Suprapubic skin (tissue), 4 donors: Measurements from ENCODE around the gene ERG. TPM values are rescaled to one million over a fixed set of nuclear protein-coding genes. Genes with fewer than 3 reads are reported as not detected.
A peak's percentile ranks its signal among the peaks of the same experiment; 100 is the strongest.

ENCODE experiments used
- DNase-seq, 2 donors: peaks; one replicate each; pipeline ENCODE4 v3.0.0-alpha.2; 2019; ENCODE audit warnings: low spot score in 2 of 2
- H3K27ac ChIP-seq: fragments of 200-600 bp; sonication (generic); one replicate; pipeline ENCODE4 v1.5.1; 2019
- H3K27me3 ChIP-seq: fragments of 200-600 bp; sonication (generic); one replicate; pipeline ENCODE4 v1.5.1; 2019
- H3K36me3 ChIP-seq: fragments of 200-600 bp; sonication (generic); one replicate; pipeline ENCODE4 v1.5.1; 2019
- H3K4me1 ChIP-seq: fragments of 200-600 bp; sonication (generic); one replicate; pipeline ENCODE4 v1.5.1; 2019
- H3K4me3 ChIP-seq: fragments of 200-600 bp; sonication (generic); one replicate; pipeline ENCODE4 v1.5.1; 2019; ENCODE audit warnings: mild to moderate bottlenecking
- H3K9me3 ChIP-seq: fragments of 200-600 bp; sonication (generic); one replicate; pipeline ENCODE4 v1.5.1; 2019
- CTCF ChIP-seq, 2 donors: fragments of 200-600 bp in 1 of 2; fragments of 450-650 bp in 1 of 2; sonication (generic) in 1 of 2; IDR thresholded peaks; one replicate each; pipeline ENCODE4 v1.5.1; 2016 to 2019; ENCODE audit warnings: antibody characterized with exemption in 2 of 2, mild to moderate bottlenecking in 1 of 2, moderate library complexity in 1 of 2
- EP300 ChIP-seq: sonication (generic); formaldehyde crosslinking; IDR thresholded peaks from one replicate; pipeline ENCODE4 v1.6.1; 2017; ENCODE audit warnings: antibody characterized with exemption
- POLR2A ChIP-seq, 2 donors: fragments of 450-650 bp; IDR thresholded peaks; one replicate each; pipeline ENCODE4 v1.6.1; 2017; ENCODE audit warnings: antibody characterized with exemption in 2 of 2, mild to moderate bottlenecking in 2 of 2, moderate library complexity in 2 of 2
- POLR2AphosphoS5 ChIP-seq, 3 donors: sonication (generic); formaldehyde crosslinking; IDR thresholded peaks; one replicate each; pipeline ENCODE4 v1.6.1; 2017; ENCODE audit warnings: antibody characterized with exemption in 3 of 3
- WGBS: methylation state at CpG from one replicate; pipeline ENCODE4 v1.1.5; 2018; 5-methylcytosine and 5-hydroxymethylcytosine counted together
- total RNA-seq, 4 donors: library from RNA; depleted of rRNA; stranded (reverse); fragments of >200 nt; gene quantifications; one replicate each; pipeline ENCODE4 v1.1.0, GENCODE V29; 2016

ERG gene
- total RNA-seq, 4 donors from 2014 or later: 3.3 to 10.1 (median 6.3) TPM

GRCh38 chr21:38475519-38475918 lies 22.8 kb downstream of the ERG start:
- 52% methylated on average over 6 of the region's 6 CpGs for WGBS
- no peak for DNase-seq
- no peak overlapping the region for H3K4me3 ChIP-seq
- no peaks in the 10 kb centered on the region for H3K36me3 ChIP-seq
- TF ChIP-seq POLR2AphosphoS5 (IDR thresholded peaks at IDR 0.05) (no peak), EP300 (no peak), CTCF (IDR thresholded peaks at IDR 0.05) (no peak), POLR2A (IDR thresholded peaks at IDR 0.05) (no peak)
- H3K27me3 ChIP-seq: peaks cover 18% of the 10 kb centered on the region
- no peaks in the 10 kb centered on the region for H3K9me3 ChIP-seq
- H3K27ac ChIP-seq: peak overlapping the region; percentile 60
- H3K4me1 ChIP-seq: peaks cover 12% of the 10 kb centered on the region

- H3K27ac ChIP-seq: peak overlapping the region; percentile 38
- no peak overlapping the region for H3K4me3 ChIP-seq
- H3K36me3 ChIP-seq: no peaks in the 10 kb centered on the region
- no peaks in the 10 kb centered on the region for H3K9me3 ChIP-seq
- H3K4me1 ChIP-seq: peaks cover 12% of the 10 kb centered on the region
- no peak for DNase-seq
- TF ChIP-seq POLR2A (IDR thresholded peaks at IDR 0.05) (no peak), CTCF (IDR thresholded peaks at IDR 0.05) (no peak), EP300 (no peak), POLR2AphosphoS5 (IDR thresholded peaks at IDR 0.05) (no peak)
- H3K27me3 ChIP-seq: peaks cover 14% of the 10 kb centered on the region
- WGBS: 85% methylated on average over 8 of the region's 8 CpGs
These were observed 23.5 kb downstream of the ERG start for GRCh38 chr21:38474796-38475195.

- 60% methylated on average over 4 of the region's 7 CpGs for WGBS
- TF ChIP-seq CTCF (IDR thresholded peaks at IDR 0.05): no peak
- Histone ChIP-seq H3K36me3 (no peaks in the 10 kb centered on the region), H3K27me3 (peaks cover 12% of the 10 kb centered on the region), H3K27ac (peak overlapping the region; percentile 38), H3K9me3 (no peaks in the 10 kb centered on the region), H3K4me1 (peaks cover 12% of the 10 kb centered on the region), H3K4me3 (no peak overlapping the region)
- no peak for DNase-seq
These were observed 24.2 kb downstream of the ERG start for GRCh38 chr21:38474124-38474523.

- H3K27ac ChIP-seq: peak overlapping the region; percentile 11
- no peak overlapping the region for H3K4me3 ChIP-seq
- peaks cover 7% of the 10 kb centered on the region for H3K27me3 ChIP-seq
- DNase-seq: no peak
- no peaks in the 10 kb centered on the region for H3K36me3 ChIP-seq
- H3K9me3 ChIP-seq: no peaks in the 10 kb centered on the region
- peaks cover 12% of the 10 kb centered on the region for H3K4me1 ChIP-seq
- 73% methylated on average over 23 of the region's 23 CpGs for WGBS
- TF ChIP-seq POLR2AphosphoS5 (IDR thresholded peaks at IDR 0.05) (no peak), CTCF (IDR thresholded peaks at IDR 0.05) (no peak), EP300 (no peak), POLR2A (IDR thresholded peaks at IDR 0.05) (no peak)
These were observed 25.7 kb downstream of the ERG start for GRCh38 chr21:38472412-38473108.

- Histone ChIP-seq H3K27ac (no peak overlapping the region), H3K4me3 (no peak overlapping the region), H3K9me3 (no peaks in the 10 kb centered on the region), H3K4me1 (peaks cover 12% of the 10 kb centered on the region), H3K36me3 (no peaks in the 10 kb centered on the region), H3K27me3 (peaks cover 7% of the 10 kb centered on the region)
- WGBS: 64% methylated on average over 5 of the region's 5 CpGs
- DNase-seq: no peak
- TF ChIP-seq CTCF (IDR thresholded peaks at IDR 0.05) (no peak), POLR2AphosphoS5 (IDR thresholded peaks at IDR 0.05) (no peak), POLR2A (IDR thresholded peaks at IDR 0.05) (no peak), EP300 (no peak)
These were observed 26.5 kb downstream of the ERG start for GRCh38 chr21:38471766-38472165.
